Smooth muscle cell (in vitro differentiated cells): ENCODE measurements around the gene RBFOX2. TPM values are rescaled to one million over a fixed set of nuclear protein-coding genes. Genes with fewer than 3 reads are reported as not detected.

Experiments
- DNase-seq: peaks from one replicate; lab custom pipeline; 2025; ENCODE audit not compliant: unreplicated experiment; lab: John Stamatoyannopoulos, UW
- H2AFZ ChIP-seq: fragments of 200-600 bp; sonication (generic); 2 replicates; pipeline ENCODE4 v1.6.0; 2016; ENCODE audit warnings: antibody characterized with exemption, low read depth, mild to moderate bottlenecking
- H3F3A ChIP-seq: fragments of 200-600 bp; sonication (generic); 2 replicates; pipeline ENCODE4 v1.6.0; 2017; ENCODE audit warnings: antibody characterized with exemption, low read depth
- H3K27ac ChIP-seq: fragments of 200-600 bp; sonication (generic); 2 replicates; pipeline ENCODE4 v1.5.1; 2016; ENCODE audit warnings: low read depth, mild to moderate bottlenecking
- H3K27me3 ChIP-seq: fragments of 200-600 bp; sonication (generic); 2 replicates; pipeline ENCODE4 v1.6.1; 2016; ENCODE audit warnings: low read depth, mild to moderate bottlenecking
- H3K36me3 ChIP-seq: fragments of 200-600 bp; sonication (generic); 2 replicates; pipeline ENCODE4 v1.5.1; 2016; ENCODE audit warnings: low read depth
- H3K4me1 ChIP-seq: fragments of 200-600 bp; sonication (generic); 2 replicates; pipeline ENCODE4 v1.5.1; 2016; ENCODE audit warnings: low read depth
- H3K4me2 ChIP-seq: fragments of 200-600 bp; sonication (generic); 2 replicates; pipeline ENCODE4 v1.6.0; 2016; ENCODE audit warnings: mild to moderate bottlenecking
- H3K4me3 ChIP-seq: fragments of 200-600 bp; sonication (generic); 2 replicates; pipeline ENCODE4 v1.5.1; 2016; ENCODE audit warnings: mild to moderate bottlenecking
- H3K79me2 ChIP-seq: fragments of 200-600 bp; sonication (generic); 2 replicates; pipeline ENCODE4 v1.6.0; 2016; ENCODE audit warnings: low read depth, mild to moderate bottlenecking
- H3K9ac ChIP-seq: fragments of 200-600 bp; sonication (generic); 2 replicates; pipeline ENCODE4 v1.6.0; 2016; ENCODE audit warnings: low read depth
- H3K9me3 ChIP-seq: fragments of 200-600 bp; sonication (generic); replicated peaks from 2 replicates; pipeline ENCODE4 v1.5.1; 2016; ENCODE audit warnings: low read depth
- H4K20me1 ChIP-seq: fragments of 200-600 bp; sonication (generic); 2 replicates; pipeline ENCODE4 v1.6.0; 2016; ENCODE audit warnings: low read depth
- WGBS: methylation state at CpG from one replicate; pipeline ENCODE4 v1.1.7; 2016; ENCODE audit warnings: low lambda C conversion rate; 5-methylcytosine and 5-hydroxymethylcytosine counted together
- polyA plus RNA-seq: library from polyadenylated mRNA; unstranded; fragments of >200 nt; fragmentation: Nextera tagmentation; extraction: Ambion mirVana; gene quantifications from 2 replicates; pipeline ENCODE4 v1.2.1, GENCODE V29; 2016
- total RNA-seq: library from RNA; depleted of rRNA; stranded (reverse); fragments of >200 nt; gene quantifications from 2 replicates; pipeline ENCODE4 v1.2.3, GENCODE V29; 2014
- TF ChIP-seq, protein P1 (sequence below): fragments of 200-600 bp; sonication (generic); IDR thresholded peaks from 2 replicates; pipeline ENCODE4 v1.5.1; 2017; ENCODE audit warnings: borderline replicate concordance, mild to moderate bottlenecking, antibody characterized with exemption; ENCODE audit not compliant: insufficient read depth, poor library complexity, severe bottlenecking

The RBFOX2 gene
- total and polyA plus RNA-seq, 2 experiments from 2014 or later, result 128 to 144 TPM

- H3K9ac ChIP-seq, result no peak overlapping the region
- DNase-seq, result no peak
- no peaks in the 10 kb centered on the region for H3K9me3 ChIP-seq
- no peaks in the 10 kb centered on the region for H3K36me3 ChIP-seq
- peaks cover 66% of the 10 kb centered on the region for H4K20me1 ChIP-seq
- no peak overlapping the region for H3K4me2 ChIP-seq
- no peaks in the 10 kb centered on the region for H3K27me3 ChIP-seq
- H3K27ac ChIP-seq, result no peak overlapping the region
- H3K4me1 ChIP-seq, result peaks cover 15% of the 10 kb centered on the region
- TF ChIP-seq, protein P1, sequence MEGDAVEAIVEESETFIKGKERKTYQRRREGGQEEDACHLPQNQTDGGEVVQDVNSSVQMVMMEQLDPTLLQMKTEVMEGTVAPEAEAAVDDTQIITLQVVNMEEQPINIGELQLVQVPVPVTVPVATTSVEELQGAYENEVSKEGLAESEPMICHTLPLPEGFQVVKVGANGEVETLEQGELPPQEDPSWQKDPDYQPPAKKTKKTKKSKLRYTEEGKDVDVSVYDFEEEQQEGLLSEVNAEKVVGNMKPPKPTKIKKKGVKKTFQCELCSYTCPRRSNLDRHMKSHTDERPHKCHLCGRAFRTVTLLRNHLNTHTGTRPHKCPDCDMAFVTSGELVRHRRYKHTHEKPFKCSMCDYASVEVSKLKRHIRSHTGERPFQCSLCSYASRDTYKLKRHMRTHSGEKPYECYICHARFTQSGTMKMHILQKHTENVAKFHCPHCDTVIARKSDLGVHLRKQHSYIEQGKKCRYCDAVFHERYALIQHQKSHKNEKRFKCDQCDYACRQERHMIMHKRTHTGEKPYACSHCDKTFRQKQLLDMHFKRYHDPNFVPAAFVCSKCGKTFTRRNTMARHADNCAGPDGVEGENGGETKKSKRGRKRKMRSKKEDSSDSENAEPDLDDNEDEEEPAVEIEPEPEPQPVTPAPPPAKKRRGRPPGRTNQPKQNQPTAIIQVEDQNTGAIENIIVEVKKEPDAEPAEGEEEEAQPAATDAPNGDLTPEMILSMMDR, result no peak
- H3K79me2 ChIP-seq, result peaks cover 80% of the 10 kb centered on the region
- H3F3A ChIP-seq, result peaks cover 4% of the 10 kb centered on the region
- H2AFZ ChIP-seq, result no peak overlapping the region
- 83% methylated on average over 2 of the region's 2 CpGs for WGBS
- H3K4me3 ChIP-seq, result no peak overlapping the region
These were observed 183.7 kb downstream of the RBFOX2 start for GRCh38 chr22:35844886-35845285.

GRCh38 chr22:35842954-35843353 is 185.7 kb downstream of the RBFOX2 start:
- peaks cover 78% of the 10 kb centered on the region for H3K79me2 ChIP-seq
- H3K27ac ChIP-seq, result no peak overlapping the region
- no peak overlapping the region for H2AFZ ChIP-seq
- H4K20me1 ChIP-seq, result peaks cover 53% of the 10 kb centered on the region
- no peak overlapping the region for H3K4me2 ChIP-seq
- no peak overlapping the region for H3K9ac ChIP-seq
- no peak overlapping the region for H3K4me3 ChIP-seq
- H3K27me3 ChIP-seq, result no peaks in the 10 kb centered on the region
- DNase-seq, result no peak
- H3K9me3 ChIP-seq, result no peaks in the 10 kb centered on the region
- 48% methylated on average over 2 of the region's 2 CpGs for WGBS
- H3K4me1 ChIP-seq, result peaks cover 17% of the 10 kb centered on the region
- TF ChIP-seq, protein P1, result peak; percentile 39
- peaks cover 4% of the 10 kb centered on the region for H3F3A ChIP-seq
- no peaks in the 10 kb centered on the region for H3K36me3 ChIP-seq

DNA sequence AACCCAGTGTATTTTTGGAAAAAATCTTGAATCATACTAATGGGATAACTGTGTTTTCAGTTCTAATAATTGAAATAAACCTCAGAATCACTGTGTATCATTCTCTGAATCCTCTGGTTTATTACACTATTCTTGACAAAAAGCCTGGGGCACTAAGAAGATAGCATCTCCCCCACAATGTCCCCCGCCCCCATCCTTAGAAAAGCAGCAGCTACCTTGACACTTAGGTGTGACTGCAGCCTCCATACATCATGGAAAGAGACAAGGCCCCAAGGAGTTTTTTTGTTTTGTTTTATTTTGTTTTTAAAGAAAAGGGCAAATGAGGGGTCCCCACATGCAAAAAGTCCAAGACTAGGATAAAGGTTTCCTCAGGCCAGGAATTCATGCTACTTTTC is 186.1 kb downstream of the RBFOX2 start:
- TF ChIP-seq, protein P1, result no peak
- peaks cover 22% of the 10 kb centered on the region for H3K4me1 ChIP-seq
- no peak overlapping the region for H2AFZ ChIP-seq
- peaks cover 4% of the 10 kb centered on the region for H3F3A ChIP-seq
- no peak overlapping the region for H3K4me3 ChIP-seq
- H3K27me3 ChIP-seq, result no peaks in the 10 kb centered on the region
- H3K9me3 ChIP-seq, result no peaks in the 10 kb centered on the region
- no peak overlapping the region for H3K9ac ChIP-seq
- 87% methylated on average over 1 of the region's 1 CpG for WGBS
- H3K4me2 ChIP-seq, result no peak overlapping the region
- no peak for DNase-seq
- peaks cover 53% of the 10 kb centered on the region for H4K20me1 ChIP-seq
- no peak overlapping the region for H3K27ac ChIP-seq
- peaks cover 78% of the 10 kb centered on the region for H3K79me2 ChIP-seq
- no peaks in the 10 kb centered on the region for H3K36me3 ChIP-seq

DNA sequence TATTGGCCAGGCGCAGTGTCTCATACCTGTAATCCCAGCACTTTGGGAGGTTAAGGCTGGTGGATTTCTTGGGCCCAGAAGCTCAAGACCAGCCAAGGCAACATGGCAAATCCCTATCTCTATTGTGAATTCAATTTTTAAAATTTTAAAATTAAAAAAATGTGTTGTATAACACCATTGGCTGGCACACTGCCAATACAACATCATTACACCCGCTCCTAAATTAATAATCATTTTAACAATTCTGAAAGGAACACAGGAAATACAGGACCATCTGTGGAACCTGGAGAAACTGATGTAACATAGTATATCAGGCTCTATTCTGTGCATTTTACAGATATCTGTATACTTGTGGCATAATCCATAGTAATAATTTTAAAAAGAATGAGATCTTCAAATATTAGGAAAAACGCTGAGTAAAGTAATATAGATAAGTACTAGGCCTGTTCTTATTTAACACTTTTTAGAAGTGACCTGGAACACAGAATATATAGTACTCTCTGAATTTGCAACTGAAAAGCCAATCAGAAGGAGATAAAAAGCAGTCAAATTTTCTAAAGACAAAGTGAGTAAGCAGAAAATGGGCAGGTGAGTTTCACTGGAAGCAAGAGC is 186.6 kb downstream of the RBFOX2 start:
- Histone ChIP-seq H2AFZ (no peak overlapping the region), H3K4me2 (no peak overlapping the region), H3K79me2 (peaks cover 78% of the 10 kb centered on the region), H3K4me1 (peaks cover 25% of the 10 kb centered on the region), H3K4me3 (no peak overlapping the region), H3K9ac (no peak overlapping the region), H3F3A (peaks cover 4% of the 10 kb centered on the region), H3K27me3 (no peaks in the 10 kb centered on the region), H4K20me1 (peaks cover 53% of the 10 kb centered on the region), H3K9me3 (no peaks in the 10 kb centered on the region), H3K27ac (peak overlapping the region; percentile 63), H3K36me3 (no peaks in the 10 kb centered on the region)
- DNase-seq, result no peak
- WGBS, result 88% methylated on average over 3 of the region's 3 CpGs
- TF ChIP-seq, protein P1, result no peak
